Urothelium cell line (cell line): ENCODE data around the gene ABCD4.

ENCODE experiments used
- DNase-seq: peaks from one replicate; pipeline ENCODE4 v3.0.0; 2011; ENCODE audit warnings: low spot score, mixed read lengths
- FAIRE-seq: peaks from 2 replicates; lab custom pipeline; 2011; peaks lifted over from hg19 to GRCh38; lab: Jason Lieb, UNC

ABCD4 gene

DNA sequence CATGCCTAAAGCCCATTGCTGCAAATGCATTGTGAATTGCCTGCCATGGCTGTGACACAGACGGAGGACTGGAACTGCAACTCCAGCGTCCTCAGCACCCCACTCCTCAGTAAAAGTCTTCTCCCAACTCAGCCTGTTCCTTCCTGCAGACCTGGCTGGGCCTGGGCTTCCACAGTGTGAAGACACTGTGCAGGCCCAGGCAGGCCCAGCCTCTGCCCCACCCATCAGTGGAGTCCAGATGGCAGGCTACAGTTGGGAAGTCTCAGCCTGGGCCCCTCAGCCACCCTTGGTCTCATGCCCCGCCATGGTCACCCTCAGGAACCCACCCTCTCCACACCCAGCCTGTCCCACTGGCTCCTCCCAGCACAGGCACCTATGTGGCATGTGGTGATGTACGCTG lies 41.4 kb downstream of the ABCD4 start:
- no peak for FAIRE-seq
- no peak for DNase-seq

DNA sequence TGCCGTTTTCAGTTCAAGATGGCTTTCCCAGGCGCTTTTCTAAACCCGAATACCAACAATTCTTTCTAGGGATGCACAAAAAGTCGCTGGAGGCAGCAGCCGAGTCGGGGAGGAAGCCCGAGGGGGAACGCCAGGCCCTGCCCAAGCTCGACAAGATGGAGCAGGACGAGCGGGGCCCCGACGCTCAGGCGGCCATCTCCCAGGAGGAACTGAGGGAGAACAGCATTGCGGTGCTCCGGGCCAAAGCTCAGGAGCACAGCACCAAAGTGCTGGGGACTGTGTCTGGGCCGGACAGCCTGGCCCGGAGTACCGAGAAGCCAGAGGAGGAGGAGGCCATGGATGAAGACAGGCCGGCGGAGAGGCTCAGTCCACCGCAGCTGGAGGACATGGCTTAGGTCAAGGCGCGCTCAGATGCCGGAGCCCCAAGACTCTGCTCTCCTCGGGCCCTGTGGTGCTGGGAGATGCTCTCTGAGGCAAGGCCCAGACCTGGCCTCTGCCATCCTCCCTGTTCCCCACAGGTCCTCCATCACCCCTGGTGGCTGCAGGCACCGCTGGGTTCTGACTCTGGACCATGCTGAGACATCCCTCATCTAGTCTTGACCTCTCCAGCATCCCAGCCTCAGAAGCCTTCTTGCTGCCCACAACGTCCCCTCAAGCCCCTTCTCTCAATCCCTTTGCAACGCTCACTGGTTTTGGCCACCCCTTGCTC lies 42.1 kb downstream of the ABCD4 start:
- FAIRE-seq: no peak
- no peak for DNase-seq

DNA sequence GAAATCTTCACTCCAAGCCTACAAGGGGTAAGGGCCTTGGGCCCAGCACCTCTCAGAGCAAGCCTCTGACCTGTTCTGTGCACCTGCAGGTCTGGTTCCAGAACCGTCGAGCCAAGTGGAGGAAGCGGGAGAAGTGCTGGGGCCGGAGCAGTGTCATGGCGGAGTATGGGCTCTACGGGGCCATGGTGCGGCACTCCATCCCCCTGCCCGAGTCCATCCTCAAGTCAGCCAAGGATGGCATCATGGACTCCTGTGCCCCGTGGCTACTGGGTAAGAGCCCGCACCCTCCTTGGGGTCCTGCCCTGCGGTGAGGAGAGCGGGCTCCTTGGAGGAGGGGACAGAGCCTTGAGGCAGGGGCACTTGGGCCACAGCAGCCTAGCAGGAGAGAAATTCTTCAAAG lies 43.2 kb downstream of the ABCD4 start:
- FAIRE-seq (peak; percentile 76), DNase-seq (no peak)

DNA sequence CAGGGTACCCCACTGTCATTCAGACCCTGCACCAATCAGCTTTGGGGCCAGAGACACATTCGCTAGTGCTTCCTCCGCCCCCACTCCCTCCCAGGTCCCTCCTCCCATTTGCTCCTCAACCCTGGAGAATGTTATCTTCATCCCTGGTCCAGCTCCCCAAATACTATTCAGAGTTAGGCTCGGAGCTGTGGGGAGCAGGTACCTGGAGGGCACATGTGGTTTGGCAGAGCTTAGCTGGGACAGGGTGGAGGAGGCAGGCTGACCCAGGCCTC lies 44.0 kb downstream of the ABCD4 start:
- FAIRE-seq: no peak
- DNase-seq: no peak

DNA sequence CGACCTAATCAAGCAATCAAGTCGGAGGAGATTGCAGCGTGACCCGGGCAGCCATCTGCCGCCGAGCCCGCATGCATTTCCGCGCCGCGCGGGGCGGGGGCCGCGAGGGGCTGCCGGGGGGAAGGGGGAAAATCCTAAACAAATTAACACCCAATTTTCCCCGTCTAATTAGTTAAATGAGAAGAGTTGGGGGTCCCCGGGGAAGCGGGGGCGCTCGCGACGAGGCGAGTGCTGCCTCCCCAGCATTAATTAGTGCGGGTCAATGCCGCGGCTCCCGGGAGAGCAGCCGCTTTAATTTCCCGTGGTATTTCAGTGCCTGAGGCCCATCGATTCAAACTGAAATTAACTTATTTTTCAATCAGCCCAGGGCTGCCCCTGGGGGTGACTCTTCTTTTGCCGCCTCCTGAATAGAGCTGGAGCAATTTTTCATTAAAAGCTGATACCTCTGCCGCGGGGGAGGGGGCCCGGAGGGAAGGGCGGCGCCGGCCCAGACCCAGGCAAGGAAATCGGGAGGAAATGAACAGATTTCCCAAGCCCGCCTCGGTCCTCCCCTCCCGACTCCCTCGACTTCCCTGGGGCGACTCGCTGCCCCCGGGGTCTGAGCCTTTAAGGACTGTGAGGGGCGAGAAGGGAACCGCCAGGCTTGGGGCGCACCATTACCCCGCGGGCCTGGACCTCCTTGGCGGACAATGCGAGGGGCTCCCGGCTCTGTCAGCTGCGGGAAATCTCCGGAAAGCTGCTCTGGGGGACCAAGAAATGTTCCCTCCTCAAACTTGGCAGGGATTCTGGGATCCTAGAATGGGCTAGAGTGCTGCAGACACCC lies 44.6 kb downstream of the ABCD4 start:
- DNase-seq (no peak), FAIRE-seq (no peak)

DNA sequence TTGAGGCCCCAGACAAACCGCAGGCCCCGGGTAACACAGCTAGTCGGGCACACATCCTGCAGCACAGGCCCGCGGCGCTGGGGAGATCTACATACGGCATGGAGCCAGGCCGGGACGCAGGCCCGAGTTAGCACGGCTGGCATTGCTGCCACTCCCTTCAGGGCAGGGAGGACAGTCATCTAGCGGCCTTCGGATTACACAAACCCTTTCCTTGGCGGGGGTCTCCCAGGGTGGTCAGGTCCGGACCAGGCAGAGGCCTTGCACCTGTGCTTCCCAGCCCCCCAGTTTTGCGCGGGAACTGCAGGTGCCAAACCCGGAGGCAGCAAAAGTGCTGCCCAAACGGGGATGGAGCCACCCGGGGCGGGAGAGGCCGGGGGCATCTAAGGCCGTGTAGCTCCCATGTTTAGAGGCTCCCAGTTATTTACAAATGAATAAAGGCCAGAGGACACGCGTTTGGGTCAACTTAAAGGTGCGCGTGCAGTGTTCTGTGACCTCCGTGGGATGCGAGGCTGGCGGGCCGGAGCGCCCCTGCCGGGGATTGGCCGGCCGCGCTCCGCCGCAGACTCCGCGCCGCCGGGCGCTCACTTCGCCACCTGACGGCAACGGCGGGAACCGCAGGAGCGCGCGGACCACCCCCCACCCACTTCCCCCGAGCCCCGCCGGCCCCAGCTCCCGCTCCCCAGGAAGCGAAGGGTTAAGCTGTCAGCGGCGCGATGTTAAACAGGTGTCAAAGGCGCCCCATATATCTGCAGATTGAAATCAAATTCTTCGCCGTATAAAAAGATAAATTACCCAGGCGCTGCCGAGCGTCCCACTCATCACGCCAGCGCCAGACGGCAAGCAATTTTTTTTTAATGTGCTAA lies 45.4 kb downstream of the ABCD4 start:
- DNase-seq (peak; percentile 92), FAIRE-seq (peak; percentile 13)

DNA sequence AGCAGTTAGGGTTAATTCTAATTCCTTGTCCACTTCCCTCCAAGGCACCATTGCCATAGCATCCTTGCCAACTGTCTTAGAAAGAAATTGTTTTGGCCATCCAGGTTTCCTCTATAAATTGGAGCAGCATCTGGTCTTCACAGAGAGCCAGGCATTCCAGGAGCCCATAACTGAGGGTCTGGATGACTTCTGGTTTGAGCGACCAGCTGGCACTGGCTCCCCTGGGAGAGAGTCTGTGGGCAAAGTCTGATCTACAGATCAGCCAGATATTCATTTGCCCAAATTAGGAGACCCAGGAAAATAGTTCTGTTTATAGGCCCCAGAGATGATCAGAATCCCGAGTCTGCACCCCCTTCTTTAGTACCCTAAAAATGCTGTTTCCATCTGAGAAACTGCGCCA lies 47.5 kb downstream of the ABCD4 start:
- no peak for FAIRE-seq
- DNase-seq: no peak

DNA sequence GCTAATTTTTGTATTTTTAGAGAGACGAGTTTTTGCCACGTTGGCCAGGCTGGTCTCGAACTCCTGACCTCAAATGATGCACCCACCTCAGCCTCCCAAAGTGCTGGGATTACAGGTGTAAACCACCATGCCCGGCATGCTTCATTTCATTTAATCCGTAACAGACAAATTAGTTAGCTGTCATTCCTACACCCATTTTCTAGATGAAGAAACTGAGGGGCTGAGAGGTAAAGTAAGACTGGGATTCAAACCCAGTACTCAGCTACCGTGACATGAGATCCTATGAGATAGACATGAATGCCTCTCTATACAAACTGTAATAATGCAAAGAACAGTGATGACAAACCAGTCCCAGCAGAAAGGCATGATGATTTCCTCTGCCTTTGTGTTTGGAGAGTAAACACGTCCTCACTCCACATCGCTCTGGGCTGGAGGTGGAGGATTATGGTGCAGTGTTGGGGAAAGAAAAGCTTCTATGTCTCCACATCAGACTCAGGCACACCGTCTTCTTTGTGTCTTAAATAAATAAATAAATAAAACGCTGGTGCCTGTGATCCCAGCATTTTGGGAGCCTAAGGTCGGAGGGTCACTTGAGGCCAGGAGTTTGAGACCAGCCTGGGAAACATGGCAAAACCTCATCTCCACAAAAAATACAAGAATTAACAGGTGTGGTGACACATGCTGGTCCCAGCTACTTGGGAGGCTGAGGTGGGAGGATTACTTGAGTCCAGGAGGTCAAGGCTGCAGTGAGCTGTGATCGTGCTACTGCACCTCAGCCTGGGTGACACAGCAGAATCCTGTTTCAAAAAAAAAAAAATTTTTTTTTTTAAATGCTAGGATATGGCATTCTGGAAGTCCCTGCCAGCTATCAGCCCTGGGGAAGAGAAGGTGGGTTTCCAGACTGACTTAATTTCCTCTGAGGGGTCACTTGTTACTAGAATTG lies 53.0 kb downstream of the ABCD4 start:
- DNase-seq (no peak), FAIRE-seq (no peak)

DNA sequence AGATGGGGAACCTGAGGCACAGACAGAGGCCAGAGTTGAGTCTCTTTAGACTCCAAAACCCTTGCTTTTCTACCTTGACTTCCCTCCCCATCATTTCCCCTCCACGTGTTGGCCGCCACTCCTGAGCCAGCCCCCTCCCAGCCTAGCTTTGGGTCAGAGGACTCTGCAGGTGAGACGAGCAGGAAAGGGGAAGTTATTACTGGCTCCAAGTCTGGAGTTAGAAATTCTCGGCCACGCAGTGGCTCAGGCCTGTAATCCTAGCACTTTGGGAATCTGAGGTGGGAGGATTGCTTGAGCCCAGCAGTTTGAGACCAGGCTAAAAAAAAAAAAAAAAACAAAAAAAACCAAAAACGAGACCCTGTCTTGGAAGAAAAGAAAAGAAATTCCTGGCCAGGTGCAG lies 54.7 kb downstream of the ABCD4 start:
- DNase-seq (no peak), FAIRE-seq (no peak)

DNA sequence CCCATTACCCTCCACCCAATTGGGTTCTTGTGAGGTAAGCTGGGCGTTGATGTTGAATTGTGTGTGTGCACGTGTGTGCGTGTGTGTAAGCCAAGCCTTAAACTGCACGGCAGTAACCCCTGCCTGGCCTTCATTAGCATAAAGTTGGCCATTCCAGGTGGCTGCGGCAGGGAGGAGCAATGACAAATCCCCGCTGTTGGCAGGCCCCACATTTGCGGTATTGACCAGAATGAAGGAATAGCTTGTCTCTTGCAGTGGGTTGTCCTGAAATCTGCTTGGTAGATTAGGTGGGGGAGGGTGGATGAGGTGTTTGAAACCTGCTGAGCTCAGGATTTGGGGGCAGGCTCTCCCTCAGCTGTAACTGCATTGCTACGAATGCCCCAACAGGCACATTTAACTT lies 56.2 kb downstream of the ABCD4 start:
- peak; percentile 70 for FAIRE-seq
- no peak for DNase-seq

DNA sequence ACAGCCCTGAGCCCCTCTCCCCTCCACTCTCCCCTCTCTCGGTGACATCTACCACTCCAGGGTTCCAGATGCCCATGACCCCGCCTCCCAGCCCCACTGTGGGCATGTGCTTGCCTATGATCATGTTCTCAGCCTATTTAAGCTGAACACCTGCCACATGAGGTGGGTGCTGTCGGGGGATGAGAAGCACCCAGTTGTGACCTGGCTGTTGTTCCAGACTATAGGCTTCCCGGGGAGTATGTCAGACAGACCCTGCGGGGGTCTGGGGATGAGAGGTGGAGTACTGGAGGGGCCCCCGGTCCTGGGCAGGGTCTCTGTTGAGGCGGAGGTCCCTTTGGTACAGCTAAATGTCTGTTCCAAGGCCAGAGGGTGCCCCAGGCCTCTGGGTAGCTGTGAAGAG lies 57.4 kb downstream of the ABCD4 start:
- FAIRE-seq (no peak), DNase-seq (no peak)

DNA sequence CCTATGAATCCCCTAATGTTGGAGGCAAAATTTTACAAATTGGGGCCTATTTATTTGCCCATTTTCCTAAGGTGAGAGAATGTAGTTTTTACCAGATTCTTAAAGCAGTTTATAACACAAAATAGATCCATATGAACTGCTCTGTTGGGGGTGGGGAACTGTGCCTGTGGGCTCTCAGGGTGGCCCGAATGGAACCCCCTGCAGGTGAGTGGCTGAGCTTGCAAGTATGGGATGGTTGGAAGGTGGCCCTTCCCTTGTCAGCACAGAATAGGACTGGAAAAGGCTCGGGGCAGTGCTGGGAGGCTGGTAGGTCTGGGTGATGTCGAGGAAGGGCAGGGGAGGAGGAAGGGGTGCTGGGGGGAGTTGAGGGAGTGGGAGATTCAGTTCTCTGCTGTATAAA lies 58.6 kb downstream of the ABCD4 start:
- DNase-seq: no peak
- no peak for FAIRE-seq

DNA sequence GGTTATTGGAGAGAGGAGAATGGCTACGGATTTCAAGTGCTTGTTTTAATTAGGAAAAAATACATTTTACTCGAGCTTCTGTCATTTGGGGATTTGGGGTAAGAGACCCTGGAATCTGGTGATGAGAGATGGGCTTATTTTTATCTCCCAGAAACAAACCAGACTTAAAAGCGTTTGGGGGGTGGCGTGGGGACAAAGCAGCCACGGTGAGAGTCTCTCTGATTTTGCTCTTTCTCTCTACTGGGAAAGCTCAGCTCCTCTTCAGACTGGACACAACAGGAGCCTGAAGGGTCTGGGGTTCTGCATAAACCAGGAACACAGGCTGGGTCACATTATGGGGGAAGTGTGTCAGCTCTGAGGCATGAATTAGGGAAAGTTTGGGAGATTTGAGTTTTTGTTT lies 59.7 kb downstream of the ABCD4 start:
- DNase-seq: no peak
- no peak for FAIRE-seq

DNA sequence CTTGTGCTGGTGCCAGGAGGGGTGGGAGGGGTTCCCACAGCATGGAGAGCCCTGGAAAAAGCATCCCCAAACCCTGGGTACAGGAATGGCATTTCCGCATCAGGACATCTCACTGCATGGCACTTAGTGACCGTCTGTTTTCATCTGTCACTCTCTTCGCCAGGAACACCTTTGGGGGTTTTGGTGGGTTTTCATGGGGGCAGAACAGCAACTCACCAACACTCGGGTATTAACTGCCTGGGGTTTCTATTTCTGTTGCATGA lies 60.0 kb downstream of the ABCD4 start:
- FAIRE-seq (peak; percentile 52), DNase-seq (no peak)

DNA sequence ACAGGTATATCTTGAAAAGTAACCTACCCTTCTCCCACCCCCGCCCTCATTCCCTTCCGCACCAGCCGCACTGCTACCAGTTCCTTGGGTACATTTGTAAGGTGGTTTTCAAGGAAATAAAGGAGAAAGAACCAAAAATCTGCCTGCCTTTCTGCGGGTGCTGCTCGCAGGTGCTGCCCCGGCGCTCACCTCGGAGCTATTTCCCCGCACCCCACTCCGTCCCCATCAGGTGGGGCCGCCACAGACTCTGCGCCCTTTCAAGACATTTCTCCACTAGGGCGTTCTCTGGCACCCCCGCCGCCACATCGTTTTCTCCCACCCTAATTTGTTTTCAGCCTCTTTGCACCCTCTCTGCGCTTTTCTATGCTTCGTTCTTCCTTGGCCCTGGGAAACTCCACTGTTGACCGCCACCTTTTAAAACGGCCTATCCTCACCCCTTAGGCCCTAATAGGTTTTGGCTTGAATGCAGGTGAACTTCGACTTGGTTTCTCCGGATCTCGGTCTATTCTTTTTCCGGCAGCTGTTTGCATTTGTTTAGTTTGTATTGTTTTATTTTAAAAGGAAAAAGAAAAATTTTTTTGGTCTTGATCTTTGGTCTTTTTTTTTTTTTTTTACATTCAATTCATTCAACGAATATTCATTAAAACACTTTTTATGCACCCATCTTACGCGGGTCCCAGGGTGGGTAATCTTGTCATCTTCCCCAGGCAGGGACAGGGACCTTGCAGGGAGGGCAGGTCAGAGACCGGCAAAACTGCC lies 60.5 kb downstream of the ABCD4 start:
- DNase-seq (no peak), FAIRE-seq (no peak)

DNA sequence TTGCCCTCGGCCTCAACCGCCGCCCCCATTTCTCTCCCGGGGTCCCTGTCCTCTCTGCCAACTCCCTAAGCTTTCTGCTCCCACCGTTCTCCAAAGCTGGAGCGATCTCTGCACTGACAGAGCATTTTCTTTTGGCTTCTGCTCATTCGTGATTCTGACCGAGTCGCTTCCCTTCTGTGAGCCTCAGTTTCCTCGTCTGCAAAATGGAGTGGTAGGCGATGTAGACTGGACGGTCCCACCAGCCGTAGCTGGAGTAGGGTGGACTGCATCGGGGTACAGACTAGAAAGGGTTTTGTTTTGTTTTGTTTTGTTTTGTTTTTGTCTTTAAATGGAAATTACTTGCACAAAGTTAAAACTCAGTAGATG lies 61.1 kb downstream of the ABCD4 start:
- FAIRE-seq: no peak
- DNase-seq: no peak

DNA sequence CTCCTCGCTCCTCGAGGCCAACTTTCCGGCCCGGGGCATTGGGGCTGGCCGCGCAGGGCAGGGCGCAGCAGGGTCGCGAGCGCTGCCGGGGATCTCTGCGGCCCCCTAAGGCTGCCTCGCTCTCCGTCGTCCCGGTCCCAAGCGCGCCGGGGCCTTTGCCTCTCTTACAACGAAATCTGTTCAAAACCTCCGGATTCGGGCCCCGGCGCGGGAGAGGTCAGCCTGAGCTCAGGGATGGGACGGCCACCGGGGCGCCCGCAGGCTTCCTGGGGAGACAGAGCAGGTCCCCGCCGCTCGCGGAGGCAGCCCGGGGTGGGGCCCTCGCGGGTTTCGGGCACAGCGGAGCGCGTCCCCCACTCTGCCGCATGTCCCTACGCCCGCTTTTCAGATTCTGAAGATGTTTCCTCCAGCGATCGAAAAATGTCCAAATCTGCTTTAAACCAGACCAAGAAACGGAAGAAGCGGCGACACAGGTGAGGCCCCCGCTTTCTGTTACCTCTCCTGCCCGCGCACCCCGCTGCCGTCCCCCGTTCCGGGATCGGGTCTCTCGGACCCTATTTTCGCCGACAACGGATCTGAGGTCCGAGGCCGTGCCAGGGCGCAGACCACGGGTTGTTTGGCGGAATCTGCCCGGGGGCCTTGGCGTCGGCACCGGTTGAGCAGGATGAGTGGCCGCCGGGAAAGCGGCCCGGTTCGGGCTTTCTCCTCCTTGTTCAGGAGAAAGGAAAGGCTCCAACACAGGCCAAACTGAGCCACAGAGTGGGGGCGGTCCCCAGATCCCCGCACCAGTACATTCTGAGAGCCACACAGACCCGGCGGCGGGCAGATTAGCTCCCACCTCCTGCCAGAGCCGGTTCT lies 61.7 kb downstream of the ABCD4 start:
- FAIRE-seq: no peak

DNA sequence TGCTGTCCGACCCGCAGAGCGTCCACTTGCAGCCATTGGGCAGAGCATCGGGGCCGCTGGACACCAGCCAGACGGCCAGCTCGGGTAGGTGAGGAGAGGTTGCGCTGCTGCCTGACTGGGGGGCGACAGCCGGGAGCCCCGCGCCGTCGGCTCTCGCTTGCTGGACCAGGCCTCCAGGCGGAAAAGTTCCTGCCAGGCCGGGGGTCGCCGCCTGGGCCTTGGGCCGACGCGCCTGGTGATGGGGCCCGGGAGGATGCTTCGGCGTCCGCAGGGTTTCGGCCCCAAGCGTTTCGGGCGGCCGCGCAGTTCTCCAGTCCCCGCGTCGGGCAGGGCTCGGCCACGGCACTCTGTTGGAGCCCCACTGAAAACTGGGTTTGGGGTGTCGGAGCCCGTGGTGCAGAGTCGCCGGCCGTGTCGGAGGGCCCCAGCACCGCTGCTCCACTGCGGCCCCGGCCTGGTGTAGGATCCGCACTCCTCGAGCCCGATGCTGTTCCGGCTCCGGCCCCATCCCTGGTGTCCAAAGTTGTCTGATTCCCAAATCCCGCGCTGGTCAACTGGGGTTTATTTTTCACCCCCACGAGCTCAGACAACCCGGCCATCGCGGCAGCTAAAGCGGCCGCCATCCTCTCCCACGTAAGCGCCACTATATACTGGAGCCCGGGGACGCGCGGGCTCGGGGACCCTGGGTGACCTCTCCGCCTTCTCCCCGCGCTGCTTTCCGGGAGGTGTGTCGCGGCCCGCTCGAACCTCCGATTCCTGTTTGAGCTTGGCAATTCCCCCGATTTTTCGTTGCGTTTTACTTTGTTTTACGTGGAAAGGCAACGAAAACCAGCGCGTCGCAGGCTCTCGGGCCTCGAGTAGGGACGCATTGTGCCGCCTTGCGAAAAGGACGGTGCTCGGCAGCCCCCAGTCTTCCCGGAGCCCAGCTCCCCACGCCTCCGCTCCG lies 62.6 kb downstream of the ABCD4 start:
- no peak for FAIRE-seq
- no peak for DNase-seq

More for the DNA sequence above, 61.7 kb downstream of the ABCD4 start:
- DNase-seq: peak; percentile 31
